ENCODE measurements around the gene CD99. TPM values are rescaled to one million over a fixed set of nuclear protein-coding genes. Genes with fewer than 3 reads are reported as not detected.
"Not testable (repeated sequence)": the region's sequence is repeated elsewhere in the genome, so short reads cannot be mapped to it uniquely, and the experiment has no call there.

The CD99 gene
- total RNA-seq, 4 donors from 2014 or later, result 167 to 213 (median 179) TPM

DNA sequence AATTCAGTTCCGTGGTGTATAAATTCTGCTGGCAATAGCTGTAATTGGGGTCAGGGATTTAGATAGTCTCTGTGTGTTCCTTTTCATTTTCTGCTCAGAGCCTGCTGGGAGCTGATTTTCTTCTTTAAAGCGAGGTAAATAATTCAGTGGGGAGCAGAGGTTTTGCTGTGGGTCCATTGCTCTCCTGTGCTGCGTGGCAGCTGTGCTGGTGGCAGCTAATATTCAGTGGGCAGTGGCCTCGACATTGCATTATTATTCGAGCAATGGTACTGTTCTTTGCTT, 74.4 kb downstream of the CD99 start:
- no peak for DNase-seq
- Histone ChIP-seq H3K9me3 (no peaks in the 10 kb centered on the region), H3K27me3 (no peaks in the 10 kb centered on the region), H3K27ac (no peak overlapping the region), H3K4me3 (replicated peaks in 1 of 3) (no peak overlapping the region), H3K4me1 (no peaks in the 10 kb centered on the region), H3K36me3 (no peaks in the 10 kb centered on the region)
- 85 to 86% methylated on average over 5 of the region's 5 CpGs for WGBS, 2 donors
- TF ChIP-seq CTCF (IDR thresholded peaks at IDR 0.05) (no peak), POLR2A (IDR thresholded peaks at IDR 0.05) (no peak)
- intact Hi-C loops (cut with DNase I), result no loop called here

DNA sequence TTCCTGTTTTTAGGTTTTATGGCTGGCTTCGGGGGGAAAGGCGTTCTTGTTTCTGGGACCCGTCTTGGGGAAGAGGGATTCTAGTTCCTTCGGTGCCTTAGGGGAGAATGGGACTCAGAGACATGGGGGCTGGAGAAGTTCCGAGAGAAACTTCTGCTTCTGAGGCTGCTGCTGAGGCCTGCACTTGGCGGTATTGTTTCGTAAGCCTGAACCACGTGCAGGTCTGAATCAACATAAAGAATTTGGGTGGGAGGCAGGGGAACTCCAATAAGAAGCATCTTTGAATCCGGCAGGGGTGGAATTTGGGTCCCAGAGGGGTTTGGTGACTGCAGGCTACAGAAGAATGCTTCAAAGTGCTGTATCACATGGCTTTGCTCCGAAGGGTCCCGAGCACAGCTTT, 75.8 kb downstream of the CD99 start:
- Histone ChIP-seq H3K27ac (no peak overlapping the region), H3K36me3 (no peaks in the 10 kb centered on the region), H3K27me3 (no peaks in the 10 kb centered on the region), H3K9me3 (no peaks in the 10 kb centered on the region), H3K4me1 (no peaks in the 10 kb centered on the region), H3K4me3 (replicated peaks in 1 of 3) (no peak overlapping the region)
- WGBS, 2 donors, result 88% methylated on average over 11 of the region's 11 CpGs
- intact Hi-C loops (cut with DNase I), result no loop called here
- DNase-seq, result no peak
- TF ChIP-seq CTCF (IDR thresholded peaks at IDR 0.05) (no peak), POLR2A (IDR thresholded peaks at IDR 0.05) (no peak)

DNA sequence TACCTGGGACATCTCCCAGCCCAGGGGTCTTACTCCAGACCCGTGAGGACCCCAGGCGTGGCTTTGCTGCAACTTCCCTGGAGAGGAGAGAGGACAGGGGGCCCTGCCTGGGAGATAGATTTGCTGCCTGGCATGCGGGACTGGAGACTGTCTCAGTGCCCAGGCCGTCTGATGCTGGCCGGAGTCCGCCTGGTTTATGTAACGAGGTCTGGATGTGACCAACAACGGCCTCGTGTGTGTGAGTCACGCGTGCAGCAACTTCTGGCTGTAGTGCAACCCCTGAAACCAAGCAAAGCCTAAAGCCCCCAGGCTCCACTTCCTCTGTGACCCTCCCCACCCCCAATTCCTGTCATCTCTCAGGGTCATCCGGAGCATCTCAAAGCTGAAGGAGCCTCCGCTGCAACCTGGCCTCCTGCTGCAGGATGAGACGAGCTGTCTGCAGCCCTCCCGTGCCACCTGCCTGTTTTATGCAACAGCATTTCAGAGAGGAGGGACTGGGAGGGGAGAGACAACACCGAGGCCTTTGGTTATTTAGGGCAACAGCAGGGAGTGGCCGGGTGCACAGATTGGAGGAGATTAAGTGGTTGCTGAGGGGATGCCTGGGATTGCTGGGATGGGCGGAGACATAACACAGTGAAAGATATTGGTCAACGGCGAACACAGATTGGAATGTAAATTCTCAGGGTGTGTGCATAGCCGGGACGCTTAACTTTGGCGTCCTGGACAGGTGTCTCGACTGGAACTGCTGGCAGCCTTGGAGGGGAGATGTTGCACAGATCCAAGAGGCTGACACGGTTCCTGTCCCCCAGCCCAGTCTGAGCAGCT, 76.7 kb downstream of the CD99 start:
- H3K4me3 ChIP-seq (replicated peaks in 1 of 3), result no peak overlapping the region
- peak in 1 of 2 donors; percentile 4 for DNase-seq
- 44 to 57% methylated on average over 19 to 24 of the region's 25 CpGs for WGBS, 2 donors
- H3K9me3 ChIP-seq, result no peaks in the 10 kb centered on the region
- TF ChIP-seq POLR2A (IDR thresholded peaks at IDR 0.05), result no peak
- TF ChIP-seq CTCF (IDR thresholded peaks at IDR 0.05), result no peak
- H3K27ac ChIP-seq, result no peak overlapping the region
- H3K27me3 ChIP-seq, result no peaks in the 10 kb centered on the region
- H3K4me1 ChIP-seq, result no peaks in the 10 kb centered on the region
- intact Hi-C loops (cut with DNase I), result no loop called here
- no peaks in the 10 kb centered on the region for H3K36me3 ChIP-seq

DNA sequence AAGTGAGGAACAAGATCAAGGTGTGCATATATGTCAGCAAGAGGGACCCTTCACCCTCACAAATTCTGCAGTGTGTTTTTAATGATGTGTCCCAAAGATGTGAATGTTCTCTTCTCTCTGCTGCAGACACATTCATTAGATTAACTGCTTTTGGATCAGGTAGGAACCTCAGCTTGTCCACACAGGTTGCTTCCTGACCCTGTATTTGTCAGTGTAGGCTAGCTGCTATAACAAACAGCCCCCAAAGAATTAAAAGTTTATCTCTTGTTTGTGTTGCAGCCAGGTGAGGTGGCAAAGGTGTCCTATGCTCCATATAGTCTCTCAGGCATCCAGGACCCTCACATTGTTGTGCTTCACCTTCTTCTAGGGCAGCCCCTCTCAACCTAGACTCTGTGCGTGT, 78.5 kb downstream of the CD99 start:
- Histone ChIP-seq H3K4me3 (replicated peaks in 1 of 3) (no peak overlapping the region), H3K4me1 (no peaks in the 10 kb centered on the region), H3K9me3 (no peaks in the 10 kb centered on the region), H3K27ac (no peak overlapping the region), H3K36me3 (no peaks in the 10 kb centered on the region), H3K27me3 (no peaks in the 10 kb centered on the region)
- TF ChIP-seq POLR2A (IDR thresholded peaks at IDR 0.05) (no peak), CTCF (IDR thresholded peaks at IDR 0.05) (no peak)
- WGBS, 2 donors, result 90% methylated on average over 1 of the region's 1 CpG; no CpG with 5 or more reads in 1 of the 2 donors
- no peak for DNase-seq
- intact Hi-C loops (cut with DNase I), result no loop called here

DNA sequence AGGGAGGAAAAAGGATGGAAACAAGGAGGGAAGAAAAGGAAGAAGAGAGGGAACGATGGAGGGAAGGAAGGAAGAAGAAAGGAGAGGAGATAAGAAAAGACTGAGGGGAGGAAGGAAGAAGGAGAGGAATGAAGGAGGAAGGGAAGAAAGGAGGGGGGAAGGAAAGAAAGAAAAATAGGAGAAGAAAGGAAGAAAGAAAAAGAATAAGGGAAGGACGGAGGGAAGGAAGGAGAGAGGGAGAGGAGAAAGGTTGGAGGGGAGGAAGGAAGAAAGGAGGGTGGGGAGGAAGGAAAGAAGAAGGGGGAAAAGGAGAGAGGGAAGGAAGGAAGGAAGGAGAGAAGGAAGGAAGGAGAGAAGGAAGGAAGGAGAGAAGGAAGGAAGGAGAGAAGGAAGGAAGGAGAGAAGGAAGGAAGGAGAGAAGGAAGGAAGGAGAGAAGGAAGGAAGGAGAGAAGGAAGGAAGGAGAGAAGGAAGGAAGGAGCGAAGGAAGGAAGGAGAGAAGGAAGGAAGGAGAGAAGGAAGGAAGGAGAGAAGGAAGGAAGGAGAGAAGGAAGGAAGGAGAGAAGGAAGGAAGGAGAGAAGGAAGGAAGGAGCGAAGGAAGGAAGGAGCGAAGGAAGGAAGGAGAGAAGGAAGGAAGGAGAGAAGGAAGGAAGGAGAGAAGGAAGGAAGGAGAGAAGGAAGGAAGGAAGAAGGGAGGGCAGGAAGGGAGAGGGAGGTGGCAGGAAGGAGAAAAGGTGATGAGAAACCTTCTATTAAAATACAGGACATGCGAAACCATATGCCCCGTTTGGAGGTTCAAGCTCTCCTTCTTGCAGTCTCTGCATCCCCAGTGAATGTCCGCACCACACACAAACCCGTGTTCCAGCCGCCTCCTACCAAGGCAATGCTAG, 82.3 kb downstream of the CD99 start:
- H3K4me1 ChIP-seq; H3K27me3 ChIP-seq; intact Hi-C loops (cut with DNase I); H3K9me3 ChIP-seq; DNase-seq; H3K27ac ChIP-seq; H3K4me3 ChIP-seq (replicated peaks in 1 of 3); H3K36me3 ChIP-seq: not testable (repeated sequence)
- 84 to 86% methylated on average over 9 of the region's 10 CpGs for WGBS, 2 donors
